Measurements from ENCODE around the gene APBA2.

APBA2 gene

GRCh38 chr15:29128671-29129070 lies 242.9 kb downstream of the APBA2 start:
- in situ Hi-C loops (cut with MboI; ENCODE audit: low sequenced_read_pairs), result no loop called here

DNA sequence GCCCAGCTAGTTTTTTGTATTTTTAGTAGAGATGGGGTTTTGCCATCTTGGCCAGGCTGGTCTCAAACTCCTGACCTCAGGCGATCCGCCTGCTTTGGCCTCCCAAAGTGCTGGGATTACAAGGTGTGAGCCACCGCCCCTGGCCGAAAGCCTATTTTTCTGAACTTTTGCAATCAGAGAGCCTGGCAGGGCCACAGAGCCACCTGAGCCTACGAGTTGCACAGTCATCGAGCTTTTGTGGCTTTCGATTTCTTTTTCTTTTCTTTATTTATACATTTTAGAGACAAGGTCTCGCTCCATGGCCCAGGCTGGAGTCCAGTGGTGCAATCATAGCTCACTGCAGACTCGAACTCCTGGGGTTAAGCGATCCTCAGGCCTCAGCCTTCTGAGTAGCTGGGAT lies 243.4 kb downstream of the APBA2 start:
- in situ Hi-C loops (cut with MboI; ENCODE audit: low sequenced_read_pairs), result no loop called here

DNA sequence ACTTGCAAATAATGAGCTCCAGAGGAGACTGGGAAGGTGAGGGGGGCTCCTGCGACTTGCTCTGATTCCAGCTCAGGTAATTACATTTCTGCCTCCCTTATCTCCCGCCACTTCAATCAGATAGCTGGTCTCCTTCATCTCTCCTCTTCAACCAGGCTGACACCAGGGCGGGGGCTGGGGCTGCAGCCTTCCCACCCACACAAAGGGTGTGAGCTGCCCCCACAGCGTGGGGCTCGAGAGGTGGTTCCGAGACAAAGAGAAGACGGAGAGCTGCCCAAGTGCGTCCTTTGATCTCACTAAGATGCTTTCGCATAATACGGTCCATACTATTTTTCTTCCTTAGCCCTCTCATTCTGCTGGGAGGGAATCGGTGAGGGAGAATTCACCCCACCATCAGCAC lies 244.2 kb downstream of the APBA2 start:
- in situ Hi-C loops (cut with MboI; ENCODE audit: low sequenced_read_pairs), result no loop called here

DNA sequence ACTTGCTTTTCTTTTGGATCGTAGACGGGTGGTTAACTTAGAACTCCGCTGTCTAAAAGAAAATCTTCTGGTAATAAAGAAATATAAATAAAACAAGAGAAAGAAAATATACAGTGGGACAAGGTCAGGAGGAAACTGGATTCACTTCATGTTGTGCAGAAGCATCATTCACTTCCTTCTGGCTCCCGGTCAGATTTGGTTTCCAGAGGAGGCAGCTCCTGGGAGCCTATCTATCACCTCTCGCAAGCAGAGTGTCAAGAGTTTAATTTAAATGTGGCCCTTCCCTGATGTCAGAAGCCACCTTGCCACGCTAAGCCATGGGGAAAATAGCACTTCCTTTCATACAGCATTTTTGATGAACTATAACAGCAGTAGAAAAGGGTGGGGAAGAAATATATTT lies 244.7 kb downstream of the APBA2 start:
- in situ Hi-C loops (cut with MboI; ENCODE audit: low sequenced_read_pairs), result no loop called here

DNA sequence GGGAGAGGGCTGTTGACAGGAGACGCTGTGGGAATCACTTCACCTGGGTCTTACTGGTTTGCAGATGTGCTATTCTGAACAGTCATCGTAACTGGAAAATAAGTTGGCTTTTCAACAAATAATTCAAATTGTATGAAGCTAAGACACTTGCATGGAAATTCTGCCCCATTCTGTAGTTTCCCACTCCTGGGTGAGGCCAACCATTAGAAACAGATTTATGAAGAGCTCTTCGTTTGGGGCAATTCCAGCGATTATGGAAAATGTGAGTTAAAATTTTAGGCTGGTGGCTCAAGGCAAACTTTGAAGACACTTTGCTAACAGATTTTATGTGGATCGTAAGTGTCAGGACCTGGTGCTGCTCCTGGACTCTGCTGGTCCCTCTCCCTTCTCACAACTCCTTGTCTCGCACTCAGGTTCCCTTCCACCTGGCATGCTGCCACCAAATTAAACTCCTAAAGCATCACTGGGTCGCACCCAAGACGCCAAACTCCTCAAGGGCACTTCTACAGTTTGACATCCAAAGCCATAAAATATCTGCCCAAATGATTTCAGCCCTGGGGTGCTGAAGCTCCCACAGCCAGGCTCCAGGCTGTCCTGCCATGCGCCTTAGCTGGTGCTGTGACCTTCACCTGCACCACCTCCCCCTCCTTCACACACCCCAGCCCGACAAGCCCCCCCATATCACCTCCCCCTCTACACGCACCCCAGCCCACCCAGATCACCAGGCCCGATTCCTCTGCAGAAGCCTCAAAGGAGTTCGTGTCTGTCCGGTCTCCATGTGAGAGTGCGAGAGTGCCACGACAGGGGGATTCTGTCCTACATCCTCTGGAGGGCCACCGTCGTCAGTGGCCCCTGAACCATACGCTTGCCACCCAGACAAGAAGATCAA lies 245.4 kb downstream of the APBA2 start:
- in situ Hi-C loops (cut with MboI; ENCODE audit: low sequenced_read_pairs), result no loop called here

DNA sequence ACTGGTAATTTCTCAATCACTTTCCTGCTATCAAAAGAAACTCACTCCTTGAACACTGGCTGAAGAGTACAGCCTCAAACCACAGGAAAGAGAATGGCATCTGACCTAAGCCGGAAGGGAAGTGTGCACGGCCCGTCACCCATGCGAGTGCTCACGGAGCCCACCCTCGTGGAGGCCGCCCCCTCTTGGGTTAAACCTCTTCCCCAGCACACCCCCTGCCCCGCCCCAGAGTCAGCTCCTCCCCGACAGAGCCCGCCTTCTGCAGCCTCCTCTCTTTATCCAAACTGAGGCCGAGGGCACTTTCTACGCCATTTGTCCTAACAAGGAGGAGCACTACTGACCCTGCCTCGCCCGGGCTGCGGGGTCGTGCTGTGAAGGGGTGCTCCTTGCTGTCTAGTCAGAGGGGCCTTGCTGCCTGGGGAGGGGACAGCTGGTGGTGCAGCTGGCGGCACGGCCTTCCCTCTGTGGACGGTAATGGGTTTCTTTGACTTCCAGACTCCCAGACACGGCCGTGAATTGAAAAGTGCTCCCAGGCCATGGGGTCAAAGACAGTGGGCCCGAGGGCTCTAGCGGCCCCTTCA lies 246.2 kb downstream of the APBA2 start:
- in situ Hi-C loops (cut with MboI; ENCODE audit: low sequenced_read_pairs), result no loop called here

DNA sequence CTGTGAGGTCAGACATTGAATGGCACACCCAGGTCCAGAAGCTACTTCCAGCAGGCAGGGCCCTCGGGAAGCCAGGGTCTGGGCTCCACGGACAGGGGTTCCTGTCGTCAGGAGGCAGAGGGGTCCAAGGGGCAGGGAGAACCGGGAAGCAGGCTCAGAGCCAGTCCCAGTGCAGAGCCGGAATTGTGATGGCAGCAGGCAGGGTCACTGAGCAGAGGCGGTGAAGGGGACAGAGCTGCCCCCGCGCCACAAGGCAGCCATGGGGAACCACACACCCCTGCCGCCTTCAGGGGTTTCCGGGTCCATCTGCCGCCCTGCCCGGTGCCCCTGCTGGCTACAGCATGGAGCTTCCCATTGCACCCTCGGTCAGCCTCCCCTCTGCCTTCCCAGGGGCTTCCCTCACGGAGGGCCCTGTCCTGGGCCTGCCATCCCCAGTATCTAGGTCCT lies 247.0 kb downstream of the APBA2 start:
- in situ Hi-C loops (cut with MboI; ENCODE audit: low sequenced_read_pairs), result no loop called here

GRCh38 chr15:29133321-29133720 lies 247.5 kb downstream of the APBA2 start:
- in situ Hi-C loops (cut with MboI; ENCODE audit: low sequenced_read_pairs), result no loop called here

GRCh38 chr15:29133791-29134190 lies 248.0 kb downstream of the APBA2 start:
- in situ Hi-C loops (cut with MboI; ENCODE audit: low sequenced_read_pairs), result no loop called here

DNA sequence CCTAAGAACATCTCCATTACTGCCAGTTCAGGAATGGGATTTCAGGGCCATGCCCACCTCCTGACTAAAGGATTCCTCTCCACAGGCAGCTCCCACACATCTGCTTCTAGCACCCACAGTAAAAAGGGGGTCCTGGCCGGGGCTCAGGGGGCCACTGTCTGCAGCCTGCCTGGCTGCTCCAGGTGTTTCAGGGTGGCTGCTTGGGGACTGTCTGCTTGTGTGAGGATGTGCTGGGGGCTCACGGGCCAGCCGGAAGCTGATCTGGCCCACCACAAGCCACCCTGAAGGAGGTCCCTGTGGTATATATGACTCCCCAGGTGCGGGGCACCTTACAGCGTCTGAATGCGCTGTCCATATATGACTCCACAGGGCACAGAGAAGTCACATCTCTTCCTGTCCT lies 248.5 kb downstream of the APBA2 start:
- in situ Hi-C loops (cut with MboI; ENCODE audit: low sequenced_read_pairs), result no loop called here

GRCh38 chr15:29134641-29135308 lies 249.0 kb downstream of the APBA2 start:
- in situ Hi-C loops (cut with MboI; ENCODE audit: low sequenced_read_pairs), result no loop called here

DNA sequence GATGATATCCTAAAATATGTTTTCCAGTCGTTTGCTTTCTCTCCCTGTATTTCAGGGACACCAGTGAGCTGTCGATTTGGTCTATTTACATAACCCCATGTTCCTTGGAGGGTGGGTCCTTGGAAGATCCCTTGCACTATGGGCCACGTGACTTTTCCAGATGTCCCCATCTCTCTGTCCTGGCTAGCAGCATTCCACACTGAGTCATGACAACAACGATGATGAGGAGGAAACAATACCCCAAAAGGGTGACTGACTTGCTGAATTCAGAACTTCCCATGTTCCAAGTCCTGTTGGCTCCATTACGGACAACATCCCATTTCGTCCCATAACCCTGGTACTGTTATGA lies 249.5 kb downstream of the APBA2 start:
- in situ Hi-C loops (cut with MboI; ENCODE audit: low sequenced_read_pairs), result no loop called here

DNA sequence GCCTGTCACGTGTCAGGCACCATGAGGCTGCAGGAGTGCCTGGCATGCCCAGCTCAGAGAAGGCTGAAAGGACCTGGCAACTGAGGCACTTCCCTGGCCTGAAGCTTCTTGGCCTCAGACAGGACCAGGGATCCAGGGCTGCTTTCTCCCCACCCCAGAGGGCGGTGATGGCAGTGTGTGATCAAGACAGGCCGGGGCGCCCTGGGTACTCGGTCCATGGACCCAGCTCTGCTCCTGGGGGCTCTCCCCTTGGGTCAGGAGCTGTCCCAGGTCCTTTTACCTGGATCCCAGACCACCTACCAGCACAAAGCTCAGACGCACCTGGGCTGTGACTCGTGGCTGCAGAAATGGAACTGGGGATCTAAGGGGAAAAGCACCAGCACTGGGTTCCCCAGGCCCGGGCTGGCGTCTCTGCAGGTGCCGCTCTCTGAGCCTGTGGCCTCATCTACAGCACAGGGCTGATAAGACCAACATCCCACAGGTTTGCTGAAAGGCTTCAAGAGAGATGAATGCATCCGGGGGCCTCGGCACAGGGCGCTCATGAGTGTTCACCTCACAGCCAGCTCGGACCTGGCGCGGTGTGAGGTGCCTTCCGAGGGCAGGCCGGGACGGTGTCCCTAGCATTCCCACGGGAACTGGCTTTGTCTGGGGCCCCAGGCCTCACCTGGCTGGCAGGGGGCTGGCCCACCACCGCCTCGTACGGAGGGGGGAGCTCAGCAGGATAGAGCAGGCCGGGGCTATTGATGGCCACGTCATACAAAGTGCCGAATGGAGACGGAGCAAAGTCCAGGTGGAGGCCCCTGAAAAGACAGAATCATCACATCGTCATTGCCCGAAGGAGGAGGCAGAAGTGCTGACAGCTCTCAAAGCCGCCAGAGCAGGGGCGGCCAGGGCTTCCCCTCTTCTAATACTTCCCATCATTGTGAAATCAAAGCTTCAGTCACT lies 250.2 kb downstream of the APBA2 start:
- in situ Hi-C loops (cut with MboI; ENCODE audit: low sequenced_read_pairs), result no loop called here

- in situ Hi-C loops (cut with MboI; ENCODE audit: low sequenced_read_pairs), result no loop called here
Observed at GRCh38 chr15:29138260-29138659, 252.5 kb downstream of the APBA2 start.

GRCh38 chr15:29139072-29139471 lies 253.3 kb downstream of the APBA2 start:
- in situ Hi-C loops (cut with MboI; ENCODE audit: low sequenced_read_pairs), result no loop called here

GRCh38 chr15:29139540-29140459 lies 254.0 kb downstream of the APBA2 start:
- in situ Hi-C loops (cut with MboI; ENCODE audit: low sequenced_read_pairs), result no loop called here

DNA sequence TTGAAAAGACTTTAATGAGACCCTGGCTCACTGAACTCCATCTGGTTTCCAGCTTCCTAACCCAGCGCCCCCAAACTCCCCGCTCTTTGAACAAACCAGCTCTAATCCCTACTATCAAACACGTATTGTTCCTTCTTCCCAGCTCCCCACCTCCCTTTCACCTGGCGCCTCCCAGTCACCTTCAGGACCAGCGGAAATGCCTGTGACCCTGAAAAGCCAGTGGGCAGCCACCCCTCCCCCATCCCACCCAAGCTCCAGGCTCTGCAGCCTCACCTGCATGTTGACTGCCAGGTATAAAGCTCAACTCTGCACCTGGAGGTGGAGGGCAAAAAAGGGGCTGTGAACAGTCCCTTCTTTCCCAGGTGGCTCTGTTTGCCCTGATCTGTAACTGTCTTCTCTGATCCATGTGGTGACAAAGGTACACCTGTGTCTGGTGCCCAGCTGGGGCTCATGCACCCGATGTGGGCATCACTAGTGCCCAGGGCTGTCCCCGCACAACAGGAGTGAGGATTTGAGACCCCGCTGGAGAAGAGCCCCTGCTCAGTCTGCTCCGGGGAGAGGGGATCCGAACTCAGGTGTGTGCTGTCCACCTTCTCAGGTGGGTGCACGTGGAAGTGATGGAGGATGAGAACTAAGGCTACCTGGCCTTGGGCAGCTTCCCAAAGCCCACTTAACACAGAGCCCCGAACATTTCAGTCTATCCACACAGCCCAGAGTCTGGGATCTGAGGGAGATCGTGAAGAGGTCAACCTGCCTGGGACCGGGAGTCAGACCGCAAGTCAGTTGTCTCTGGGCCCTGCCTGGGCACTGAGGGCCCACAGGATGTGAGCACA lies 254.9 kb downstream of the APBA2 start:
- in situ Hi-C loops (cut with MboI; ENCODE audit: low sequenced_read_pairs), result no loop called here

- in situ Hi-C loops (cut with MboI; ENCODE audit: low sequenced_read_pairs), result no loop called here
Observed at GRCh38 chr15:29141308-29142128, 255.7 kb downstream of the APBA2 start.

All from HL-60/S4 treated with phorbol 12-myristate 13-acetate at 8.2 ng/mL for 4 days and 3 days (cell line).